Right kidney (tissue), 1 donor: ENCODE data around the gene ZNF423.

Experiments
- DNase-seq: peaks from one replicate; pipeline ENCODE4 v3.0.0-alpha.2; 2016

ZNF423 gene

GRCh38 chr16:49552313-49552928 is 303.5 kb downstream of the ZNF423 start:
- DNase-seq, result no peak

DNA sequence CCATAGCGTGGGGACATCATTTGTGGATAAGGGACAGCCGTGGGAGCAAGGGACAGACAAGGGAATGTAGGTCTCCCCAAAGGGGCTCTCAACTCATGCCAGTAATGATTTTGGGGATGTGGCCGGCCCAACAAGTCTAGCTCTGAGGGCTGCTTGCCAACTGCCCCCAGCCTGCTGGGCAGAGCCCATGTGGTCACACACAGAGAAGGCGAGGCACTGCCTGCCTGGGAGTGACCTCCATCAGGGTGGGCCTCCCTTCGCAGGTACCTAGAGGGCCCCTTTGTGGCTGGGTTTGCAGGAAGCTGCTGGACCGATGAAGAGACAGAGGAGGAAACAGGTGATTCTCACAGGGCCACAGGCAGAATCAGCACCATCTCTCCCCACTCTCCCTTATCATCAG is 305.2 kb downstream of the ZNF423 start:
- DNase-seq, result no peak

DNA sequence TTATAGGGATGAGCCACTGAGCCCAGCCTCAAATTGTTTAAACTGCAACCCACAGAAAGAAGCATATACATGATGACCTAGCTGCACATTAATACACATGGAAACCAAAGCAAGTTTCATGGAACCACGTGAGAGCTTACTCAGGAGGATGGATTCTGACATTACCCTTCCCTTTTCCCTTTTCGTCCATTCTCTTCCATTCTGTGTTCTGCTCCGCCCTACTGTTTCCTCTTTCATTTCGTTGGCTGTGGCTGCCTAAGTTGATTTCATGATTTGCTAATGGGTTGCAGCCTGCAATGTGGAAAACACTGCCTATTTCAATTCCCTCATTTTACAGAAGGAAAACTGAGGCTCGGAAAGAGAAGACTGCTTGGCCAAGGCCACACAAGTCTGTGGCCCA is 305.8 kb downstream of the ZNF423 start:
- DNase-seq, result no peak

GRCh38 chr16:49548325-49548970 is 307.5 kb downstream of the ZNF423 start:
- DNase-seq, result no peak

GRCh38 chr16:49547448-49547847 is 308.5 kb downstream of the ZNF423 start:
- DNase-seq, result no peak

DNA sequence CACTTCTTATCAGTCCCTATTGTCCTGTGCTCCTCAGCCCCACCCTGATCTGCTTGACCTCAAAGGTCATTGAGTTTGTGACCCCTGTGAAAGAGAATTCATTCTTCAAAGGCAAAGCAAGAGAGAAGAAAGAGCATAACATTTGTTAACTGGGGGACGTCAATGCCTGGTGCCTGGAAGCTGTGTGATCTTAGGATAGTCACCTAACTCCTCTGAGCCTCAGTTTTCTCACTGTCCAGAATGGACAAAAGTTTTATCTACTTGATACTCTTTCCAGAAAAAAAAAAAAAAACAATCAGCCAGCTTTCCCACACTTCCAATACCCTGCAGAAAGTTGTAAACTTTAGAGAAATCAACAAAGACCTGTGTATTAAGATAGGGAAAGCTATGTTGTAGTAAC is 309.2 kb downstream of the ZNF423 start:
- no peak for DNase-seq

DNA sequence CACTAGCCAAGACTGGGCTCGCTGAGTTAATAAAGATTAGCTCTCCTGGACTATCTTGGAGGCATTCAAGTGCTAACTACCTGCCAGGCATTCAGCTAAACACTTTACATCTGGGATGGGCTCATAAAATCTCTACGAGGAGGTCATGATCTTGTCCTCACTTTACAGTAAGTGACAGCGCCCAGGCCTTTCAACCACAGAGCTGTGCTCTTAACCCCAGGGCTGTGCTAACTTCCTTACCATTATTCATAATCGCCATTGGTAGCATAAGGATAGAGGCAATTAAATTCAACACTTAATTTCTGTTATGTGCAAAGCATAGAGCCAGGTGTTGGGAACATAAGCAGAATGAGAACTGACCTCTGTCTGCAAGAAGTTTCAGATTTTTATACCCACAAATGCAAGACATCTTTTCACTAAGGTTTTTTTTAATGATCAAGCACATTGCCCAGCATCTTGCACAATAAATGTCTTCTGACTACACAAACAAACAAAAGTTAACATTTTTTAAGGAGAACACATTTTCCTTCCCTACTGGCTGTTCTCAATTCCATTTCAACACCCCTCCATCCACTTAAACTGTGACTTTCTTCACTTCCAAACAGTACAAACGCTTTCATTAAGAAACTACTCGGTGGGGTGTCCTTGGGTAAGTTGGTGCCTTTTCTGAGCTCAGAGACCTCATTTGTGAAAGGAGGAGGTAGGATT is 310.0 kb downstream of the ZNF423 start:
- DNase-seq, result no peak

DNA sequence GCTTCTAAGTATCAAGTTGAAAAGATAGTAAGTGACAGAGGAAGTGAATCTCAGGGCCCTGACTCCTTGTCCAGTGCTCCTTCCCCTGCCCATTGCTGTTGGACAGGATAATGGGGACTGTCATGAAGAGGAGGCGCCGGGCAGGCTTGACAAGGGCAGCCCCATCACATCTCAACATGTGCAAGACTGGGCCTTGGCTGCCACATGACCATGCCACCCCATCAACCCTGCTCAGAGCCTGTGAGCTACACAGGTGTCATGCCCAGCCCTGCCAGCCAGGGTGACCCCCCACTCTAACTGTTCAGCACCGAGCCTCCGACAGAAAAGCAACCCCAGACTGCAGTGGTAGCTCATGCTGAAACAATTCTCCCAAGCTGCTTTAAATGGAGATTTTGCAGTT is 310.7 kb downstream of the ZNF423 start:
- no peak for DNase-seq

GRCh38 chr16:49544828-49545227 is 311.1 kb downstream of the ZNF423 start:
- no peak for DNase-seq

DNA sequence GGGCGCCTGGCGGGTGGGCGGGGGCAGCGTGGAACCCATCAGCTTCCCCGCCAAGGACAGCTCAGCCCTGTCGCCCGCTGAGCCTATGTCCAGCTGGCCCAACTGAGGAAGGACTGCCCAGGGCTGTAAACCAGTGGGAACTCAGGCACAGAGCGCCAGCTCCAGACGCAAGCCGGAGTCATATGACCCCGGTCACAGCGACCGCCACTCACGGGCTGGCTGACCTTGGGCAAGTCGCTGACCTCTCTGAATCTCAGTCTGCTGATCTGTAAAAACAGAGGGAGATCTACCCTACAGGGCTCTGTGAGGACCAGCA is 312.3 kb downstream of the ZNF423 start:
- no peak for DNase-seq

DNA sequence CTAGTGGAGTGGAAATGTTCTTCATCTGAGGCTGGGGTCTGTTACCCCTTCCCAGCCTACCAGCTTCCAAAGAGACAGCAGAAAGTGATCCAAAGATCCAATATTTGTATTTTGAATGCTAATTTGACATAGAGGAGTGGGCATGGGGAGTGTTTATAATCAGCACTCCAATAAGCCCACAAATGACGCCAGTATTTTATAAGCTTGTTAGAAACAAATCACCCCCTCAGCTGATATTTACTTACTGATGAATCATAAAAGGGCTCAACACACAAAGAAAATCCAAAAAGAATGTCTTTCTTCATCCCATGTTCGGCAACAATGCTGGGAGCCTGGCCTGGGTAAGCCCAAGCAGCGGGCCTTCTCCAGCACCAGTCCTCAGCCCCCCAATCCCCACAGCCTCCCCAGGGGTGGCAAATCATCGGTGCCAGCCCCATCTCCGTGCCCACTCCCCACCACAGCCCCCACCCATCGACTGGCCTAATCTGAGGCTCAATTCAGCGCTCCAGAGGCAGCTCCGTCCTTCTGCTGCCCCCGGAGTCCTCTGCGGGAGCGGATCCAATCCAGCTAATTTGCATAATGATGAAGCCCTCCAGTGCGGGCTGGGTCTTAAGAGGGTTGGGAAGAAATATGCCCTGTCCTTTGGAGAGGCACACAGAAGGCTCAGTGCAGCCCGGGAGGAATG is 312.8 kb downstream of the ZNF423 start:
- DNase-seq, result no peak

DNA sequence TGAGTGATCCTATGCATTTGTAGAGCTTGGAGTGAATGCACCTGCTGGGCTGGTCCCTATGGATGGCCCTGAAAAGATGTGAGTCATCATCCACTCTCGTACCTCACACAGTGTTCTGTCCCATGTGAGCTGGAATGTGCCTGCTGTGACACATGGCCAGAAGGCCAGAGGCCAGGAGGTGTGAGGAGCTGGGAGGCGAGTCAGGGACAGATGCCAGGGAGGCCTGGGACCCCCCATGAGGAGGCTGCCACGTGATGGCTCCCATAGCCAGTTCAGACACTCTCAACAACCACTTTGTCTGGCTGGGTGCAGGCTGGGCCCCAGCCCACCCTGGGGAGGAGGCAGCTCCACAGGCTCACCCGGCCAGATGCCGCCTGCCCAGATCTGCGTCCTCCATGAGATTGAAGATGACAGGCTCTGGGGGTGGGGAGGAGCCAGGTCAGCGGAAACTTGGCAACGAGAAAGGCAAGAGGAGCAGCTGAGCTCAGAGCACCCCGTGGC is 313.5 kb downstream of the ZNF423 start:
- no peak for DNase-seq

- no peak for DNase-seq
Observed at GRCh38 chr16:49540836-49541235, 315.1 kb downstream of the ZNF423 start.

GRCh38 chr16:49539758-49540157 is 316.2 kb downstream of the ZNF423 start:
- no peak for DNase-seq

DNA sequence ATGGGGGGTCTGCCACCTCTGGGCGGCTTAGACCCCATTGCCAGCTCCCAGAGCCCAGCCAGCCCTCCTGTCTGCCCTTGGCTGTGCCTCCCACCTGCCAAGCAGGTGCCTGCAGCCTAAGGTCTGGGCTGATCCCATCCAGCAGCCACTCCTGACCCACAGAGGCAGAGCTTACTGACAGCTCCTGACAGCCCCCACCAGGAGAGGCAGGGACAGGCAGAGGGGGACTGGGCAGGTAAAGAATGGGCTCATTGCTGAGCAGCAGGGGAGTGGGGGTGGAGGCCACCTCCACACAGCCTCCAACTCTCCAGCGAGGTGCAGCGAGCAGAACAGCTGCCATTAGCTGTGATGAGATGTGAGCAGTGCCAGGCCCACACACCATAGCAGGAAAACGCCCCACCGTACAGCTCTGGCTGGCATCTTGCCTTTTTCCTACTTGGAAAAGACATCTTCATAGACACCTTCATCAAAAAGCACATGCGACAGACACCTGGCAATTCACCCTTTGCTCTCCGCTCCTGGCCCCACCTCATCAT is 317.9 kb downstream of the ZNF423 start:
- DNase-seq, result no peak

- DNase-seq, result no peak
Observed at GRCh38 chr16:49534901-49535610, 320.9 kb downstream of the ZNF423 start.

DNA sequence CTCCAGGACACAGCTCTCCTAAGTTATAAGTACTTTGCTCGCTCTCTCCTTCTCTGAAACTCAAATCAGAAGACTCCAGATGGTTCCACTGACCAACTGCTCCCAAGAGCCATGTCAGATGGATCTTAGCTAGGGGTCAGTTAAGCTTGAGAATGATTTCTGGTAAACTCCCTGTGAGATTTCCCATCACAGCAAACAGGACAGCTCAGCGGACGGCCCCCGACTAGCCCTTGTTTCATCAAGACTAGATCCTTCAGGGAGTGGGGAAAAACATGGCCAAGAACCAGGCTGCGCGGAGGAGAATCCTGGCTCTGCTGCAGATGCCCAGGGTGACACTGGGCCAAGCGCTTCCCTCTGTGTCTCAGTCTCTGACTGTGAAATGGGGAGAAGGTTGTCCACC is 322.5 kb downstream of the ZNF423 start:
- DNase-seq, result no peak

DNA sequence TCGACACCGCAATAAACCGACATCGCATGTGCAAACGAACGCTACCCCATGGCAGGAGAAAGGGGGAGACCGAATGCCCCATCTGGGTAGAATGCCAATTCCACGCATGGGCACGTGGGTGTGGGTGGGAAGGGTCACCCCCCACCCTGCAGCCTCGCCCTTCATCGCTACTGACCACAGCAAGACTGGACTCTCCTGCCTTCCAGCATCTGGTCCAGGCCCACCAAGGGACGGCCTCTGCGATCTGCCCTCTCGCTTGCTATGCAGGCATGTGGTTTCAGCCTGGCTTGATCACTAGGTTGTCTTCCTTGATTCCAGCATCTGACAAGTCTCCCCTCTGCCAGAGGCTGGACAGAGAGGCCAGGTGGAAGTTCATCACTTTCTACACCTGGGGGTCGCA is 323.0 kb downstream of the ZNF423 start:
- no peak for DNase-seq

DNA sequence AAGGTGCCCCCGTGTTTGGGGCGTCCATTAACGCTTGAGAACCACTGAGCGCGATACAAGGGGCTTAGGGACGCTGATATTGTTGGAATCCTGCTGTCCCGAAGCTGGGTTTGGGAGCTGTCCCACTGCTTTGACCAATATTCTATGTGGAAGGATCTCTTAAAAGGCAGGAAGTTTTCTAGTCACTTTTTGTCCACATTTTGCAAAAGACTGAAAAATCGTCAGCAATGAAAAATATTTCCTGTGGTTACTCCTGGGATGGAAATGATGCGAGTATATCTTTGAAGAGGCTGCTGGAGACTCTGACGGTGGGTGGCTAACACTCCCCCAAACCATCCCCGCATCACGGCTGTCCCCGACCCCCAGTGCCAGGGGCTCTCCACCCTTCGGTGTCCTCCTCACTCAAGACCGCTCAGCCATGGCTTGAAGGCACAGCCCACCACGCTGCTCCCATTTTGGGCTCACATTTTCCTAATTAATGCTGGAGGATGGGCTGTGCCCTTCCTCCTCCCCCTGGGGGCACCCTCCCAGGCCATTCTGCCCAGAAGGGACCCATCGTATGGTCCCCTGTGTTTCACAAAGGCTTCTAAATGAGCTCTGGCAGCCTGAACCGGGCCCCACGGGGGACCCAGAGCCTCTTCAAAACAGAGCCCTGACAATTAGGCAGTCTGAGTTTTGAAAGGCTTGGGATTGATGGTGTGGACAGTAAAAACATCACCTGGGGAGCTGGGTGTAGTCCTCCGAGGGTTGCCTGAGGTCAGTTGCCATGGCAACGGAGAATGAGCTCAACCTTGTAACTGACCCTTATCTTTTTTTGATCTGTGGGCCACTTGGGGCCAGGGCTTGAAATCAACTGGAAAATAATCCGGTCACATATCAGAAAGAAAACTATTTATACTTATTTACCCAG is 323.7 kb downstream of the ZNF423 start:
- peak; percentile 47 for DNase-seq

GRCh38 chr16:49531425-49531824 is 324.5 kb downstream of the ZNF423 start:
- no peak for DNase-seq

GRCh38 chr16:49530427-49530970 is 325.4 kb downstream of the ZNF423 start:
- DNase-seq, result peak; percentile 23
